ENCODE data around the gene ICAM1.

GRCh38 chr19:10318807-10319682 lies 48.1 kb downstream of the ICAM1 start:
- TF ChIP-seq, protein P1, sequence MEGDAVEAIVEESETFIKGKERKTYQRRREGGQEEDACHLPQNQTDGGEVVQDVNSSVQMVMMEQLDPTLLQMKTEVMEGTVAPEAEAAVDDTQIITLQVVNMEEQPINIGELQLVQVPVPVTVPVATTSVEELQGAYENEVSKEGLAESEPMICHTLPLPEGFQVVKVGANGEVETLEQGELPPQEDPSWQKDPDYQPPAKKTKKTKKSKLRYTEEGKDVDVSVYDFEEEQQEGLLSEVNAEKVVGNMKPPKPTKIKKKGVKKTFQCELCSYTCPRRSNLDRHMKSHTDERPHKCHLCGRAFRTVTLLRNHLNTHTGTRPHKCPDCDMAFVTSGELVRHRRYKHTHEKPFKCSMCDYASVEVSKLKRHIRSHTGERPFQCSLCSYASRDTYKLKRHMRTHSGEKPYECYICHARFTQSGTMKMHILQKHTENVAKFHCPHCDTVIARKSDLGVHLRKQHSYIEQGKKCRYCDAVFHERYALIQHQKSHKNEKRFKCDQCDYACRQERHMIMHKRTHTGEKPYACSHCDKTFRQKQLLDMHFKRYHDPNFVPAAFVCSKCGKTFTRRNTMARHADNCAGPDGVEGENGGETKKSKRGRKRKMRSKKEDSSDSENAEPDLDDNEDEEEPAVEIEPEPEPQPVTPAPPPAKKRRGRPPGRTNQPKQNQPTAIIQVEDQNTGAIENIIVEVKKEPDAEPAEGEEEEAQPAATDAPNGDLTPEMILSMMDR (conservative IDR thresholded peaks at IDR 0.05 in 1 of 2, IDR thresholded peaks at IDR 0.05 in 1 of 2; ENCODE audit: low read depth in 1 of 2, low read length in 2 of 2): no peak
- no peak for TF ChIP-seq EZH2 (IDR thresholded peaks at IDR 0.05; ENCODE audit: low read length, missing control alignments)

Measured in fibroblast of lung (primary cell).